Measurements from ENCODE around the gene FMN1. TPM values are rescaled to one million over a fixed set of nuclear protein-coding genes. Genes with fewer than 3 reads are reported as not detected.

Gene FMN1
- total RNA-seq, 1 experiment from 2014 or later = 3.9 TPM

GRCh38 chr15:33234020-33234461 lies 39.5 kb upstream of the FMN1 start:
- intact Hi-C loops (cut with micrococcal nuclease; ENCODE audit: unreplicated experiment) (loop anchor here (5.0 kb wide), 2 partner anchors 468 to 503 kb away; no protein-coding TSS in a partner anchor), in situ Hi-C loops (cut with HindIII; ENCODE audit: low pct_unique_long_range_greater_than_20kb, low sequenced_read_pairs) (no loop called here)
- H3K36me3 ChIP-seq (ENCODE audit: control insufficient read depth, insufficient read depth, low read length) = no peaks in the 10 kb centered on the region
- ATAC-seq = peak; percentile 89
- peak; percentile 69 for TF ChIP-seq CTCF (IDR thresholded peaks at IDR 0.05)
- no peak for TF ChIP-seq POLR2AphosphoS5 (IDR thresholded peaks at IDR 0.05; ENCODE audit: low read depth, low read length)
- no peak for TF ChIP-seq TCF7L2 (IDR thresholded peaks at IDR 0.05; ENCODE audit: low read depth, low read length)
- no peak overlapping the region for H3K4me3 ChIP-seq (ENCODE audit: low read depth in 2 of 2, low read length in 2 of 2)
- no peak for DNase-seq (ENCODE audit: low read depth, low spot score)
- BruUV-seq (replicated peaks) = no TSS peak
- no peaks in the 10 kb centered on the region for H3K4me1 ChIP-seq (ENCODE audit: control insufficient read depth, insufficient read depth, low read length)
- no peaks in the 10 kb centered on the region for H3K9me3 ChIP-seq (ENCODE audit: control insufficient read depth, insufficient read depth, low read depth, low read length)
- 0 out of 2 replicates have a peak, but pooled peaks cover 3% of the 10 kb centered on the region for H3K27me3 ChIP-seq (ENCODE audit: control insufficient read depth, insufficient read depth, low read length)
- ChIA-PET POLR2A (no interaction called here), CTCF (interaction anchor here (1.2 kb wide), 1 partner anchor 58 kb away, joined by 7 read pairs; no protein-coding TSS in a partner anchor)
- H3K27ac ChIP-seq (ENCODE audit: low read length) = no peak overlapping the region

- ChIA-PET POLR2A (no interaction called here), CTCF (no interaction called here)
- H3K4me3 ChIP-seq (ENCODE audit: low read depth in 2 of 2, low read length in 2 of 2) = no peak overlapping the region
- H3K9me3 ChIP-seq (ENCODE audit: control insufficient read depth, insufficient read depth, low read depth, low read length) = no peaks in the 10 kb centered on the region
- intact Hi-C loops (cut with micrococcal nuclease; ENCODE audit: unreplicated experiment) = no loop called here
- no peaks in the 10 kb centered on the region for H3K36me3 ChIP-seq (ENCODE audit: control insufficient read depth, insufficient read depth, low read length)
- in situ Hi-C loops (cut with HindIII; ENCODE audit: low pct_unique_long_range_greater_than_20kb, low sequenced_read_pairs) = no loop called here
- no peak overlapping the region for H3K27ac ChIP-seq (ENCODE audit: low read length)
- DNase-seq (ENCODE audit: low read depth, low spot score) (no peak), ATAC-seq (peak; percentile 83)
- H3K27me3 ChIP-seq (ENCODE audit: control insufficient read depth, insufficient read depth, low read length) = no peaks in the 10 kb centered on the region
- BruUV-seq (replicated peaks) = no TSS peak
- H3K4me1 ChIP-seq (ENCODE audit: control insufficient read depth, insufficient read depth, low read length) = no peaks in the 10 kb centered on the region
- peak; percentile 67 for TF ChIP-seq CTCF (IDR thresholded peaks at IDR 0.05)
- TF ChIP-seq TCF7L2 (IDR thresholded peaks at IDR 0.05; ENCODE audit: low read depth, low read length) = no peak
Observed at GRCh38 chr15:33226559-33227181, 32.2 kb upstream of the FMN1 start.

GRCh38 chr15:33218071-33218491 lies 23.6 kb upstream of the FMN1 start:
- no peak for TF ChIP-seq CTCF (IDR thresholded peaks at IDR 0.05)
- peak; percentile 70 for TF ChIP-seq TCF7L2 (IDR thresholded peaks at IDR 0.05; ENCODE audit: low read depth, low read length)
- TF ChIP-seq REST (IDR thresholded peaks at IDR 0.05; ENCODE audit: insufficient read depth in 1 of 2, low read depth in 2 of 2, low read length in 1 of 2) = no peak
- no peak for TF ChIP-seq POLR2AphosphoS5 (IDR thresholded peaks at IDR 0.05; ENCODE audit: low read depth, low read length)
- TF ChIP-seq SIN3A (IDR thresholded peaks at IDR 0.05; ENCODE audit: borderline replicate concordance, insufficient read depth, low read depth, low read length) = no peak
- ChIA-PET CTCF (interaction anchor here (0.6 to 0.7 kb wide), 2 partner anchors 74 to 194 kb away, joined by 3 read pairs; no protein-coding TSS in a partner anchor), POLR2A (interaction anchor here (0.6 kb wide), 1 partner anchor 12 kb away, joined by 3 read pairs; no protein-coding TSS in a partner anchor)
- in situ Hi-C loops (cut with HindIII; ENCODE audit: low pct_unique_long_range_greater_than_20kb, low sequenced_read_pairs) (no loop called here), intact Hi-C loops (cut with micrococcal nuclease; ENCODE audit: unreplicated experiment) (no loop called here)
- Histone ChIP-seq H3K4me1 (ENCODE audit: control insufficient read depth, insufficient read depth, low read length) (no peaks in the 10 kb centered on the region), H3K27ac (ENCODE audit: low read length) (no peak overlapping the region), H3K36me3 (ENCODE audit: control insufficient read depth, insufficient read depth, low read length) (no peaks in the 10 kb centered on the region), H3K27me3 (ENCODE audit: control insufficient read depth, insufficient read depth, low read length) (no peaks in the 10 kb centered on the region; the same call in 1 of the 2 replicates), H3K4me3 (ENCODE audit: low read depth in 2 of 2, low read length in 2 of 2) (no peak overlapping the region), H3K9me3 (ENCODE audit: control insufficient read depth, insufficient read depth, low read depth, low read length) (no peaks in the 10 kb centered on the region)
- ATAC-seq (0 out of 2 replicates have a peak, but pooled peaks have one; percentile 38), DNase-seq (ENCODE audit: low read depth, low spot score) (no peak)
- no TSS peak for BruUV-seq (replicated peaks)
